ENCODE measurements around the gene STIMATE. TPM values are rescaled to one million over a fixed set of nuclear protein-coding genes. Genes with fewer than 3 reads are reported as not detected.

STIMATE gene
- total RNA-seq, 1 donor from 2014 or later, result 7.9 TPM

DNA sequence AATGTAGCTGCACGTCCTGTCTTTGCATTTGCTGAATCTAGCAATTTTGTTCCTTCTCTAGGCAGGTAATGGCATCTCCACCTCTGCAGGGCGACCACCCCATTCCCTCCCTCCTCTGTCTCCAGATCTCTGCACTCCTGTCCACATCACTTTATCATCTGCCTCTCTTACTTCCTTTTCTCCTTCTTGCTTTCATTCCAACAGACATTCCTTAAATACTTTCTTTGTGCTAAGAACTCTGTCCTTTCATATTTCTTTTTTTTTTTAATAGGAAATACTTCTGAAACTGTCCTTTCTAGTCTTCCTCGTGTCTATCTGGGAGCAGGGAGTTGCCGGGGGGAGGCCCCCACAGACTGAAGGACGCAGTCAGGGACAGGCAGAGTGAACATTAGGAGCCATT is 95.5 kb downstream of the STIMATE start:
- DNase-seq (ENCODE audit: low read depth) (no peak), FAIRE-seq (no peak)
- Histone ChIP-seq H3K36me3 (ENCODE audit: control insufficient read depth, insufficient read depth, low read length) (no peaks in the 10 kb centered on the region), H3K27me3 (ENCODE audit: control insufficient read depth, insufficient read depth, low read length) (no peaks in the 10 kb centered on the region), H3K4me3 (ENCODE audit: low read depth, low read length) (no peak overlapping the region)
- TF ChIP-seq CTCF (IDR thresholded peaks at IDR 0.05; ENCODE audit: insufficient read depth, low read length, severe bottlenecking), result no peak

DNA sequence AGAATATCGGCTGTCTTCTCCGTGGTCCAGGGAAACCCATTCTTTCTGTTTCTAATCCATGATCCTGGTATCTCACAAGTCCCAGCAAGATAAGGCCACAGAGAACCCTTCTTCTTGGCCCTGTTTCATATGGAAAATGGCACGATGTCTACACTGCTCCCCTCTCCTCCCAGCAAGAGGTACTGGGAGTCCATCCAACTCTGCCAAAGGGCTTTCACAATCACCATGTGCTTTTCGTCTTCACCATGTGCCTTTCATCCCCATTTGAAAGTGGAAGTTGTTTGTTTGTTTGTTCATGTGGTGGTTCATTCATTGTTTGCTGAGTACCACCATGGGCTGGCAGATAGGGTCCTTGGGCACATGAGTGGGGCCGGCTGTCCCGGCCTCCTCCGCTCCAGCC is 97.3 kb downstream of the STIMATE start:
- Histone ChIP-seq H3K27me3 (ENCODE audit: control insufficient read depth, insufficient read depth, low read length) (no peaks in the 10 kb centered on the region), H3K4me3 (ENCODE audit: low read depth, low read length) (no peak overlapping the region), H3K36me3 (ENCODE audit: control insufficient read depth, insufficient read depth, low read length) (no peaks in the 10 kb centered on the region)
- DNase-seq (ENCODE audit: low read depth) (no peak), FAIRE-seq (no peak)
- TF ChIP-seq CTCF (IDR thresholded peaks at IDR 0.05; ENCODE audit: insufficient read depth, low read length, severe bottlenecking), result no peak

DNA sequence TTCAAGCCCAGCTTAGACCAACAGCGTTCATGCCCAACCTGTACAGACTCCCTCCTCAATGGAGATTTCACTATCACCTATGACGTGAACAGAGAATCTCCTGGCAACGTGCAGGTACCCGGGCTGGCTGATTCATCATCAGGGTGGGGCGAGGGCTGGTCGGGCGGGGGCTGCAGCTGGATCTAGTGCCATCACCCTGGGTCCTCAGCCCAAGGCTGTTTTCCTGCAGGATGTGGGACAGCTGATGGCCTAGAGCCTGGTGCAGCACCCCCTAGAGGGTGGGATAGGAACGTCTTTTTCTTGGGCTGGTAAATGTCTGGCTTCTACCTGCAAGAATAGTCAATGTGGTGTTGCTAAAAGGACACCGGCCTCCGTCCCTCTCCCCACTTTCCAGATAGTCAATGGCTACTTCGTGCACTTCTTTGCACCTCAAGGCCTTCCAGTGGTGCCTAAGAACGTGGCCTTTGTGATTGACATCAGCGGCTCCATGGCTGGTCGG is 98.3 kb downstream of the STIMATE start:
- TF ChIP-seq CTCF (IDR thresholded peaks at IDR 0.05; ENCODE audit: insufficient read depth, low read length, severe bottlenecking), result peak; percentile 78
- Histone ChIP-seq H3K27me3 (ENCODE audit: control insufficient read depth, insufficient read depth, low read length) (no peaks in the 10 kb centered on the region), H3K4me3 (ENCODE audit: low read depth, low read length) (no peak overlapping the region), H3K36me3 (ENCODE audit: control insufficient read depth, insufficient read depth, low read length) (no peaks in the 10 kb centered on the region)
- peak; percentile 80 for DNase-seq (ENCODE audit: low read depth)
- FAIRE-seq, result no peak

GRCh38 chr3:52798376-52798977 is 98.9 kb downstream of the STIMATE start:
- no peak overlapping the region for H3K4me3 ChIP-seq (ENCODE audit: low read depth, low read length)
- DNase-seq (ENCODE audit: low read depth) (no peak), FAIRE-seq (no peak)
- no peaks in the 10 kb centered on the region for H3K27me3 ChIP-seq (ENCODE audit: control insufficient read depth, insufficient read depth, low read length)
- no peak for TF ChIP-seq CTCF (IDR thresholded peaks at IDR 0.05; ENCODE audit: insufficient read depth, low read length, severe bottlenecking)
- H3K36me3 ChIP-seq (ENCODE audit: control insufficient read depth, insufficient read depth, low read length), result no peaks in the 10 kb centered on the region

DNA sequence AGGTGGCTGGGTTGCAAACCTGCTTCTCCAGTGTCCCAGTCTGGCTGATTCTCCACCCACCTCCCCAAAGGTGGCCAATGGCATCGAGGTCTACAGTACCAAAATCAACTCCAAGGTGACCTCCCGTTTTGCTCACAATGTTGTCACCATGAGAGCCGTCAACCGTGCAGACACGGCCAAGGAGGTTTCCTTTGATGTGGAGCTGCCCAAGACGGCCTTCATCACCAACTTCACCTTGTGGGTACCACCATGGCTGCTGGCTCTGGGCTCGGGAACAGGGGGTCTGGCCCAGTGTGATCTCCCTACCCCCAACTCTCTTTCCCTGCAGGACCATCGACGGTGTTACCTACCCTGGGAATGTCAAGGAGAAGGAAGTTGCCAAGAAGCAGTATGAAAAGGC is 100.9 kb downstream of the STIMATE start:
- no peak for DNase-seq (ENCODE audit: low read depth)
- Histone ChIP-seq H3K36me3 (ENCODE audit: control insufficient read depth, insufficient read depth, low read length) (no peaks in the 10 kb centered on the region), H3K27me3 (ENCODE audit: control insufficient read depth, insufficient read depth, low read length) (peaks cover 3% of the 10 kb centered on the region), H3K4me3 (ENCODE audit: low read depth, low read length) (no peak overlapping the region)
- FAIRE-seq, result no peak
- no peak for TF ChIP-seq CTCF (IDR thresholded peaks at IDR 0.05; ENCODE audit: insufficient read depth, low read length, severe bottlenecking)
